H9 (cell line): ENCODE measurements around the gene ZNF317. TPM values are rescaled to one million over a fixed set of nuclear protein-coding genes. Genes with fewer than 3 reads are reported as not detected.
A peak's percentile ranks its signal among the peaks of the same experiment; 100 is the strongest.
"Not testable (repeated sequence)": the region's sequence is repeated elsewhere in the genome, so short reads cannot be mapped to it uniquely, and the experiment has no call there.

Experiments
- DNase-seq: peaks from one replicate; pipeline ENCODE4 v3.0.0-alpha.2; 2017
- H2AFZ ChIP-seq: one replicate; pipeline ENCODE4 v1.6.1; 2013; ENCODE audit warnings: mild to moderate bottlenecking, low read length, control low read depth, moderate library complexity
- H2AK5ac ChIP-seq: 2 replicates; pipeline ENCODE4 v1.6.1; 2013; ENCODE audit warnings: low read length, control low read depth, mixed read lengths; ENCODE audit not compliant: insufficient read length
- H2BK120ac ChIP-seq: one replicate; pipeline ENCODE4 v1.6.1; 2013; ENCODE audit warnings: low read depth, mild to moderate bottlenecking, low read length, control low read depth, inconsistent platforms; ENCODE audit not compliant: poor library complexity, severe bottlenecking
- H2BK12ac ChIP-seq: 2 replicates; pipeline ENCODE4 v1.6.1; 2013; ENCODE audit warnings: low read length, control low read depth, mixed read lengths, low read depth; ENCODE audit not compliant: insufficient read length
- H2BK15ac ChIP-seq: 2 replicates; pipeline ENCODE4 v1.6.1; 2013; ENCODE audit warnings: low read depth, low read length, control low read depth
- H2BK20ac ChIP-seq: one replicate; pipeline ENCODE4 v1.6.1; 2013; ENCODE audit warnings: low read depth, mild to moderate bottlenecking, low read length, control low read depth, inconsistent platforms; ENCODE audit not compliant: poor library complexity, severe bottlenecking
- H2BK5ac ChIP-seq: 2 replicates; pipeline ENCODE4 v1.6.1; 2013; ENCODE audit warnings: low read length, control low read depth, mixed read lengths; ENCODE audit not compliant: insufficient read length
- H3K14ac ChIP-seq: 2 replicates; pipeline ENCODE4 v1.6.1; 2013; ENCODE audit warnings: low read length, control low read depth; ENCODE audit not compliant: insufficient read depth
- H3K18ac ChIP-seq: 2 replicates; pipeline ENCODE4 v1.6.1; 2013; ENCODE audit warnings: low read depth, mild to moderate bottlenecking, mixed read lengths, low read length, control low read depth; ENCODE audit not compliant: insufficient read length
- H3K23ac ChIP-seq: 2 replicates; pipeline ENCODE4 v1.6.1; 2013; ENCODE audit warnings: low read length, control low read depth, mixed read lengths, low read depth; ENCODE audit not compliant: insufficient read length
- H3K23me2 ChIP-seq: 2 replicates; pipeline ENCODE4 v1.6.1; 2013; ENCODE audit warnings: low read depth, mild to moderate bottlenecking, mixed read lengths, low read length, control low read depth; ENCODE audit not compliant: insufficient read length, poor library complexity, severe bottlenecking
- H3K27ac ChIP-seq: 2 replicates; pipeline ENCODE4 v1.5.1; 2013; ENCODE audit warnings: low read length, control low read depth, mixed read lengths, low read depth; ENCODE audit not compliant: insufficient read length
- H3K27me3 ChIP-seq: 2 replicates; pipeline ENCODE4 v1.6.1; 2013; ENCODE audit warnings: low read length, control low read depth, inconsistent platforms; ENCODE audit not compliant: insufficient read depth
- H3K4ac ChIP-seq: 2 replicates; pipeline ENCODE4 v1.6.1; 2013; ENCODE audit warnings: low read depth, mild to moderate bottlenecking, control low read depth, inconsistent platforms, low read length, moderate library complexity
- H3K4me1 ChIP-seq: 2 replicates; pipeline ENCODE4 v1.6.1; 2013; ENCODE audit warnings: low read length, control low read depth, inconsistent platforms; ENCODE audit not compliant: insufficient read depth
- H3K4me2 ChIP-seq: 2 replicates; pipeline ENCODE4 v1.6.1; 2013; ENCODE audit warnings: low read length, control low read depth, mixed read lengths; ENCODE audit not compliant: insufficient read length, insufficient read depth
- H3K56ac ChIP-seq: 2 replicates; pipeline ENCODE4 v1.6.1; 2013; ENCODE audit warnings: low read depth, mild to moderate bottlenecking, mixed read lengths, low read length, control low read depth; ENCODE audit not compliant: insufficient read length
- H3K79me1 ChIP-seq: 2 replicates; pipeline ENCODE4 v1.6.1; 2013; ENCODE audit warnings: low read depth, mild to moderate bottlenecking, moderate library complexity, low read length, control low read depth, inconsistent platforms; ENCODE audit not compliant: insufficient read depth, poor library complexity, severe bottlenecking
- H3K79me2 ChIP-seq: 2 replicates; pipeline ENCODE4 v1.6.1; 2013; ENCODE audit warnings: low read length, control low read depth, inconsistent platforms; ENCODE audit not compliant: insufficient read depth
- H3K9ac ChIP-seq: 2 replicates; pipeline ENCODE4 v1.6.1; 2013; ENCODE audit warnings: low read length, control low read depth, mixed read lengths; ENCODE audit not compliant: insufficient read length; ENCODE audit errors: extremely low read depth
- H3K9me3 ChIP-seq: one replicate; pipeline ENCODE4 v1.6.1; 2013; ENCODE audit warnings: low read depth, low read length, inconsistent platforms; ENCODE audit not compliant: control insufficient read depth
- H3T11ph ChIP-seq: one replicate; pipeline ENCODE4 v1.6.1; 2013; ENCODE audit warnings: mild to moderate bottlenecking, low read length, control low read depth, inconsistent platforms
- H4K20me1 ChIP-seq: one replicate; pipeline ENCODE4 v1.6.1; 2013; ENCODE audit not compliant: control insufficient read depth, insufficient read length, insufficient read depth
- H4K5ac ChIP-seq: 2 replicates; pipeline ENCODE4 v1.6.1; 2013; ENCODE audit warnings: low read depth, mild to moderate bottlenecking, mixed read lengths, low read length, control low read depth; ENCODE audit not compliant: insufficient read length
- H4K8ac ChIP-seq: replicated peaks from 2 replicates; pipeline ENCODE4 v1.6.1; 2013; ENCODE audit warnings: low read length, control low read depth, mixed read lengths, low read depth; ENCODE audit not compliant: insufficient read length
- H4K91ac ChIP-seq: 2 replicates; pipeline ENCODE4 v1.6.1; 2013; ENCODE audit warnings: low read depth, mild to moderate bottlenecking, moderate library complexity, mixed read lengths, low read length, control low read depth; ENCODE audit not compliant: insufficient read length
- H3K27ac Mint-ChIP-seq, 3 experiments: 2 replicates in 2 of 3; 3 replicates in 1 of 3; pipeline ENCODE4 v1.8.0; 2020 to 2021; ENCODE audit warnings: mixed read lengths in 3 of 3, mild to moderate bottlenecking in 1 of 3, moderate library complexity in 1 of 3
- H3K27me3 Mint-ChIP-seq: 2 replicates; pipeline ENCODE4 v1.8.0; 2021; ENCODE audit warnings: low read depth, mild to moderate bottlenecking, moderate library complexity, mixed read lengths
- H3K36me3 Mint-ChIP-seq, 3 experiments: 2 replicates in 2 of 3; 3 replicates in 1 of 3; pipeline ENCODE4 v1.8.0; 2020 to 2021; ENCODE audit warnings: low read depth in 3 of 3, mixed read lengths in 3 of 3; ENCODE audit not compliant: insufficient read depth in 1 of 3
- H3K4me1 Mint-ChIP-seq, 2 experiments: 2 replicates each; pipeline ENCODE4 v1.8.0; 2020; ENCODE audit warnings: mixed read lengths in 2 of 2
- H3K4me3 Mint-ChIP-seq, 2 experiments: 2 replicates in 1 of 2; 3 replicates in 1 of 2; pipeline ENCODE4 v1.8.0; 2020 to 2021; ENCODE audit warnings: mild to moderate bottlenecking in 2 of 2, mixed read lengths in 2 of 2, moderate library complexity in 1 of 2
- H3K9me3 Mint-ChIP-seq, 2 experiments: 2 replicates in 1 of 2; 3 replicates in 1 of 2; pipeline ENCODE4 v1.8.0; 2020; ENCODE audit warnings: mild to moderate bottlenecking in 2 of 2, mixed read lengths in 2 of 2, moderate library complexity in 1 of 2
- WGBS: extraction: QIAGEN DNeasy Blood & Tissue Kit; methylation state at CpG from one replicate; pipeline ENCODE4 v1.1.7; 2013; ENCODE audit warnings: missing lambda C conversion rate, low lambda C conversion rate, mixed read lengths; ENCODE audit not compliant: insufficient read length; ENCODE audit errors: extremely low coverage; 5-methylcytosine and 5-hydroxymethylcytosine counted together
- total RNA-seq: library from RNA; stranded (reverse); gene quantifications from 2 replicates; pipeline ENCODE4 v1.2.1, GENCODE V29; 2021
- TF ChIP-seq, protein P1 (sequence below): fragments of 200-600 bp; sonication (generic); conservative IDR thresholded peaks from 3 replicates; pipeline ENCODE4 v1.8.0; 2021; ENCODE audit warnings: antibody characterized with exemption, mild to moderate bottlenecking

ZNF317 gene
- total RNA-seq, 1 experiment from 2014 or later = 52.8 TPM

DNA sequence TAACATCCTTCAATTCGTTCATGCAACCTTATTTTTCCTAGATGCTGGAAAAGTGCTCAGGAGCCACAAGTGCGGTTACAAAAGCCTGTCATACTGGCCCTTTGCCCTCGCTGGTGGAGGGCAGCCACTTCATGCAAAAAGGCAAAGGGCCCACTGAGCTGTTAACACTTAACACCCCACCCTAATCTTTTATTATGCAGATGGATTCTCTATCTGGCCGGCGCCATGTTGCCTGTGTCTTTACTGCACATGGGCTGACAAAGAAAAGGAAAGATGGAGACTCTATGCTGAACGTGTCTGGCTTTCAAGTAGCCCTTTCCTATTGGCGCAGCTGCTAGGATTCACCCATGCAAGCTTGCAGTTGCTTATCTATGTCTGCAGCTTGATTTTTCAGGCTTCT is 49.3 kb downstream of the ZNF317 start:
- no peaks in the 10 kb centered on the region for H4K20me1 ChIP-seq
- H3K18ac ChIP-seq = peak overlapping the region; percentile 27
- peak overlapping the region; percentile 24 for H3T11ph ChIP-seq
- Mint-ChIP-seq H3K4me3 (no peak overlapping the region), H3K9me3 (peaks cover 69 to 73% of the 10 kb centered on the region in 2 experiments), H3K4me1 (peaks cover 13 to 14% of the 10 kb centered on the region in 2 experiments), H3K36me3 (peaks cover 13 to 17% (median 14%) of the 10 kb centered on the region in 3 experiments), H3K27me3 (peaks cover 15% of the 10 kb centered on the region), H3K27ac (peak overlapping the region in 2 of 3 experiments; percentile 58 to 72; a peak in 3 of 7 replicates)
- no peak overlapping the region for H3K56ac ChIP-seq
- H4K8ac ChIP-seq = no peak overlapping the region
- H2BK12ac ChIP-seq = no peak overlapping the region
- no peak overlapping the region for H2BK20ac ChIP-seq
- H3K9ac ChIP-seq = no peak overlapping the region
- no peaks in the 10 kb centered on the region for H3K23me2 ChIP-seq
- peak overlapping the region; percentile 83 for H2BK120ac ChIP-seq
- H3K4me2 ChIP-seq = no peak overlapping the region
- no peak overlapping the region; the same call in 1 of the 2 replicates for H3K4ac ChIP-seq
- no peaks in the 10 kb centered on the region for H3K79me1 ChIP-seq
- peak overlapping the region; percentile 16 for H4K5ac ChIP-seq
- H3K27me3 ChIP-seq = no peaks in the 10 kb centered on the region
- no peaks in the 10 kb centered on the region for H3K79me2 ChIP-seq
- H3K14ac ChIP-seq = peak overlapping the region; percentile 72; the same call in 1 of the 2 replicates
- H4K91ac ChIP-seq = no peak overlapping the region
- no peak overlapping the region for H2AK5ac ChIP-seq
- no peaks in the 10 kb centered on the region for H3K9me3 ChIP-seq
- no CpG with 5 or more reads among the region's 7 CpGs for WGBS
- no peak overlapping the region for H3K23ac ChIP-seq
- peak; percentile 51 for DNase-seq
- TF ChIP-seq, protein P1, sequence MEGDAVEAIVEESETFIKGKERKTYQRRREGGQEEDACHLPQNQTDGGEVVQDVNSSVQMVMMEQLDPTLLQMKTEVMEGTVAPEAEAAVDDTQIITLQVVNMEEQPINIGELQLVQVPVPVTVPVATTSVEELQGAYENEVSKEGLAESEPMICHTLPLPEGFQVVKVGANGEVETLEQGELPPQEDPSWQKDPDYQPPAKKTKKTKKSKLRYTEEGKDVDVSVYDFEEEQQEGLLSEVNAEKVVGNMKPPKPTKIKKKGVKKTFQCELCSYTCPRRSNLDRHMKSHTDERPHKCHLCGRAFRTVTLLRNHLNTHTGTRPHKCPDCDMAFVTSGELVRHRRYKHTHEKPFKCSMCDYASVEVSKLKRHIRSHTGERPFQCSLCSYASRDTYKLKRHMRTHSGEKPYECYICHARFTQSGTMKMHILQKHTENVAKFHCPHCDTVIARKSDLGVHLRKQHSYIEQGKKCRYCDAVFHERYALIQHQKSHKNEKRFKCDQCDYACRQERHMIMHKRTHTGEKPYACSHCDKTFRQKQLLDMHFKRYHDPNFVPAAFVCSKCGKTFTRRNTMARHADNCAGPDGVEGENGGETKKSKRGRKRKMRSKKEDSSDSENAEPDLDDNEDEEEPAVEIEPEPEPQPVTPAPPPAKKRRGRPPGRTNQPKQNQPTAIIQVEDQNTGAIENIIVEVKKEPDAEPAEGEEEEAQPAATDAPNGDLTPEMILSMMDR = no peak
- H2BK15ac ChIP-seq = no peak overlapping the region
- H3K27ac ChIP-seq = no peak overlapping the region
- no peaks in the 10 kb centered on the region; the same call in 1 of the 2 replicates for H3K4me1 ChIP-seq
- no peak overlapping the region for H2BK5ac ChIP-seq
- peak overlapping the region; percentile 83 for H2AFZ ChIP-seq

DNA sequence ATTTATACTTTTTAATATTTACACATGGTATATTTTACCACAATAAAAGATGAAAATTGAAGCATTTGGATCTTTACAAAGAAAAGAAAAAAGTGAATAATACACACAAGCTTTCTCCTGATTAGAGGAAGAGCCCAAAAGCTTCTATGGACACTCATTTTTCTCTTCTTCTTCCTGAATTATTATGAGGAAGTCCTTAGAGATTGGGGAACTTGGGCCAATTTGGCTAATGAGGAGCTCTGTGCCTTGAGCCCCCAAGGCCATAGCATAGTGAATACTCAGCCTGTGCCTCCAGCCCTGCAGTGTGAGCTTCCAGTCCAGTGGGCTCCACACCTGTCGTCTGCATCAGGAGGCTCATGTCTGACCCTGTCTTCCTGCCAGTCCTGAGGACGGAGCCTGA is 57.8 kb downstream of the ZNF317 start:
- not testable (repeated sequence) for H2BK15ac ChIP-seq, H3K4ac ChIP-seq, H4K20me1 ChIP-seq, H2AK5ac ChIP-seq, H2AFZ ChIP-seq, H3K27me3 ChIP-seq, H4K5ac ChIP-seq, H2BK20ac ChIP-seq, H3K4me3 Mint-ChIP-seq, H3T11ph ChIP-seq, H4K8ac ChIP-seq, H3K9ac ChIP-seq, H3K23ac ChIP-seq, H4K91ac ChIP-seq, H3K56ac ChIP-seq, H3K4me1 ChIP-seq, H3K14ac ChIP-seq, H3K23me2 ChIP-seq, H3K4me1 Mint-ChIP-seq, H3K27ac ChIP-seq, H2BK12ac ChIP-seq, H3K18ac ChIP-seq, H3K9me3 ChIP-seq, H3K79me2 ChIP-seq, DNase-seq, H3K27me3 Mint-ChIP-seq, H2BK120ac ChIP-seq, H3K4me2 ChIP-seq, H3K27ac Mint-ChIP-seq, H2BK5ac ChIP-seq, H3K36me3 Mint-ChIP-seq, H3K79me1 ChIP-seq
- no CpG with 5 or more reads among the region's 2 CpGs for WGBS
- H3K9me3 Mint-ChIP-seq = peaks cover 77 to 79% of the 10 kb centered on the region in 2 experiments
